ENCODE data around the gene ATG101. TPM values are rescaled to one million over a fixed set of nuclear protein-coding genes. Genes with fewer than 3 reads are reported as not detected.

The ATG101 gene
- total and polyA plus RNA-seq, 2 of the 13 experiments (the other 11 are each of a cell fraction or from before 2014, with no cell fraction given) = 58.2 to 67.7 TPM

DNA sequence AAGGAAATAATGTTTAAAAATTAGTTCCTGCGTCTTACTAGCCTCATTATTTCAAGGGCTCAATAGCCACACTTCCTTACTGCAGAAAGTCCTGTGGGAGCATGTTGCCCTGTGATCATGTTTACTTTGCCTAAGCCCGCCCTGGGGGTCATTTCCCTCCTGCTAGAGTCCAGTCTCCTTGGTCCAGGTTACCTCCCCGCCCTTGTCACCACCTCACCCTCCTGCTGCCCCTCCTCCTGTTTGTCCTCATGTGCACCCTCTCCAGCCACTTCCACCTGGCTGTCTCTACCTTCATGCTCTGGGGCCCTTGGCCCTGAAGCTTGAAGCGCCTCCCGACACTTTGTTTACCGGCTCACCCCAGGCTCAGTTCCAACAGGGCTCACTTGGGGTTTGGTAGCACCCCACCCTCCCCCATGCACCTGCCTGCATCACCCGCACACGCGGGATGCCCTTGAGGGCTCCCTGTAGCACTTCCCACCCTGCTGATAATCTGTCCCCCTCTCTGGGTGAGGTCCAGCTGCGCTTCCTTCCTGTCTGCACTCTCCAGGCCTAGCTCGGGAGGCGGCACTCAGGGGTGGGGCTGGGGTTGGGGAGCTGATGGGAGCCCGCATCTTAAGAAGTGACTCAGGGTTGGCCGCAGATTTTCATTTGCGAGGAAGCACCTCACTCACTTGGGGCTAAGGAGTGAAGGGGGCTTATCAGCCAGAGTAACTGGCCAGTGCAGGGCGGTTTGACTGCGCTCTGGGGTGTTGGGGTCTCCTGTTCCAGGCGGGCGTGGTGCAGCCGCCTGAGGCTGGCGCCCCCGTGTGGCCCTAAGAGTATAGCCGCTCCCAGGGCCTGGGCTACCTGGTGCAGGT lies 49.8 kb downstream of the ATG101 start (continued):
- no peak for TF ChIP-seq TERF1 (CRISPR knock-in tag; IDR thresholded peaks at IDR 0.05)
- TF ChIP-seq ZMAT3 (CRISPR knock-in tag; conservative IDR thresholded peaks at IDR 0.05) = no peak
- TF ChIP-seq PHF20 (CRISPR knock-in tag; IDR thresholded peaks at IDR 0.05) = no peak
- TF ChIP-seq, protein P1, sequence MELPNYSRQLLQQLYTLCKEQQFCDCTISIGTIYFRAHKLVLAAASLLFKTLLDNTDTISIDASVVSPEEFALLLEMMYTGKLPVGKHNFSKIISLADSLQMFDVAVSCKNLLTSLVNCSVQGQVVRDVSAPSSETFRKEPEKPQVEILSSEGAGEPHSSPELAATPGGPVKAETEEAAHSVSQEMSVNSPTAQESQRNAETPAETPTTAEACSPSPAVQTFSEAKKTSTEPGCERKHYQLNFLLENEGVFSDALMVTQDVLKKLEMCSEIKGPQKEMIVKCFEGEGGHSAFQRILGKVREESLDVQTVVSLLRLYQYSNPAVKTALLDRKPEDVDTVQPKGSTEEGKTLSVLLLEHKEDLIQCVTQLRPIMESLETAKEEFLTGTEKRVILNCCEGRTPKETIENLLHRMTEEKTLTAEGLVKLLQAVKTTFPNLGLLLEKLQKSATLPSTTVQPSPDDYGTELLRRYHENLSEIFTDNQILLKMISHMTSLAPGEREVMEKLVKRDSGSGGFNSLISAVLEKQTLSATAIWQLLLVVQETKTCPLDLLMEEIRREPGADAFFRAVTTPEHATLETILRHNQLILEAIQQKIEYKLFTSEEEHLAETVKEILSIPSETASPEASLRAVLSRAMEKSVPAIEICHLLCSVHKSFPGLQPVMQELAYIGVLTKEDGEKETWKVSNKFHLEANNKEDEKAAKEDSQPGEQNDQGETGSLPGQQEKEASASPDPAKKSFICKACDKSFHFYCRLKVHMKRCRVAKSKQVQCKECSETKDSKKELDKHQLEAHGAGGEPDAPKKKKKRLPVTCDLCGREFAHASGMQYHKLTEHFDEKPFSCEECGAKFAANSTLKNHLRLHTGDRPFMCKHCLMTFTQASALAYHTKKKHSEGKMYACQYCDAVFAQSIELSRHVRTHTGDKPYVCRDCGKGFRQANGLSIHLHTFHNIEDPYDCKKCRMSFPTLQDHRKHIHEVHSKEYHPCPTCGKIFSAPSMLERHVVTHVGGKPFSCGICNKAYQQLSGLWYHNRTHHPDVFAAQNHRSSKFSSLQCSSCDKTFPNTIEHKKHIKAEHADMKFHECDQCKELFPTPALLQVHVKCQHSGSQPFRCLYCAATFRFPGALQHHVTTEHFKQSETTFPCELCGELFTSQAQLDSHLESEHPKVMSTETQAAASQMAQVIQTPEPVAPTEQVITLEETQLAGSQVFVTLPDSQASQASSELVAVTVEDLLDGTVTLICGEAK (IDR thresholded peaks at IDR 0.05) = no peak
- TF ChIP-seq, protein P1 (CRISPR knock-in tag; IDR thresholded peaks at IDR 0.05) = 0 out of 2 replicates have a peak, but pooled peaks have one; percentile 40
- no peak for TF ChIP-seq ZNF225 (CRISPR knock-in tag; IDR thresholded peaks at IDR 0.05)
- TF ChIP-seq MXD4 (CRISPR knock-in tag; IDR thresholded peaks at IDR 0.05) = 0 out of 2 replicates have a peak, but pooled peaks have one; percentile 30
- peak in 1 of 2 experiments; percentile 75; a peak in 2 of 4 replicates for TF ChIP-seq EP300 (IDR thresholded peaks at IDR 0.05; ENCODE audit: low read depth in 2 of 2, low read length in 2 of 2)
- peak; percentile 18; the same call in 1 of the 2 replicates for TF ChIP-seq EP300 (CRISPR knock-in tag; IDR thresholded peaks at IDR 0.05; ENCODE audit: borderline replicate concordance)
- TF ChIP-seq, protein P2, sequence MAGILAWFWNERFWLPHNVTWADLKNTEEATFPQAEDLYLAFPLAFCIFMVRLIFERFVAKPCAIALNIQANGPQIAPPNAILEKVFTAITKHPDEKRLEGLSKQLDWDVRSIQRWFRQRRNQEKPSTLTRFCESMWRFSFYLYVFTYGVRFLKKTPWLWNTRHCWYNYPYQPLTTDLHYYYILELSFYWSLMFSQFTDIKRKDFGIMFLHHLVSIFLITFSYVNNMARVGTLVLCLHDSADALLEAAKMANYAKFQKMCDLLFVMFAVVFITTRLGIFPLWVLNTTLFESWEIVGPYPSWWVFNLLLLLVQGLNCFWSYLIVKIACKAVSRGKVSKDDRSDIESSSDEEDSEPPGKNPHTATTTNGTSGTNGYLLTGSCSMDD (CRISPR knock-in tag; IDR thresholded peaks at IDR 0.05) = no peak
- TF ChIP-seq REXO4 (CRISPR knock-in tag; IDR thresholded peaks at IDR 0.05; ENCODE audit: borderline replicate concordance) = no peak
- TF ChIP-seq ZNF484 (CRISPR knock-in tag; IDR thresholded peaks at IDR 0.05; ENCODE audit: borderline replicate concordance, low read depth) = no peak

All from HepG2 (cell line).